ENCODE measurements around the gene TBX10. TPM values are rescaled to one million over a fixed set of nuclear protein-coding genes. Genes with fewer than 3 reads are reported as not detected.
A peak's percentile ranks its signal among the peaks of the same experiment; 100 is the strongest.

The TBX10 gene
- total RNA-seq, 4 donors from 2014 or later = not detected

GRCh38 chr11:67586568-67587250 is 52.9 kb downstream of the TBX10 start:
- no peak for DNase-seq
- intact Hi-C loops (cut with DNase I; ENCODE audit: low total_unique reads) = loop anchor here (10.0 kb wide), 3 partner anchors 162 to 472 kb away; partner anchors contain the start of genes KDM2A, NDUFS8, RPS6KB2 and TCIRG1
- Histone ChIP-seq H3K27me3 (no peaks in the 10 kb centered on the region), H3K36me3 (peaks cover 0 to 40% of the 10 kb centered on the region in 2 donors), H3K4me3 (no peak overlapping the region), H3K9me3 (no peaks in the 10 kb centered on the region), H3K27ac (peak overlapping the region in 1 of 4 donors; percentile 41), H3K4me1 (peaks cover 12 to 16% of the 10 kb centered on the region in 2 donors)
- TF ChIP-seq POLR2A (IDR thresholded peaks at IDR 0.05) = no peak
- no peak for TF ChIP-seq CTCF (IDR thresholded peaks at IDR 0.05 in 4 of 5, conservative IDR thresholded peaks at IDR 0.05 in 1 of 5)
- in situ Hi-C loops (cut with MboI; ENCODE audit: low sequenced_read_pairs in 4 of 4) = no loop called here
- no peak for ATAC-seq

- intact Hi-C loops (cut with DNase I; ENCODE audit: low total_unique reads) (loop anchor here (10.0 kb wide), 3 partner anchors 161 to 471 kb away; partner anchors contain the start of genes KDM2A, NDUFS8, RPS6KB2 and TCIRG1), in situ Hi-C loops (cut with MboI; ENCODE audit: low sequenced_read_pairs in 4 of 4) (no loop called here)
- no peak for DNase-seq
- no peaks in the 10 kb centered on the region for H3K9me3 ChIP-seq
- H3K4me1 ChIP-seq = peaks cover 12 to 16% of the 10 kb centered on the region in 2 donors
- no peak overlapping the region for H3K4me3 ChIP-seq
- TF ChIP-seq CTCF (IDR thresholded peaks at IDR 0.05 in 4 of 5, conservative IDR thresholded peaks at IDR 0.05 in 1 of 5) = no peak
- TF ChIP-seq POLR2A (IDR thresholded peaks at IDR 0.05) = no peak
- peaks cover 0 to 40% of the 10 kb centered on the region in 2 donors for H3K36me3 ChIP-seq
- peak overlapping the region in 2 of 4 donors; percentile 99 to 100 for H3K27ac ChIP-seq
- no peaks in the 10 kb centered on the region for H3K27me3 ChIP-seq
- ATAC-seq = no peak
These were observed 53.7 kb downstream of the TBX10 start for GRCh38 chr11:67585911-67586310.

- no peaks in the 10 kb centered on the region for H3K9me3 ChIP-seq
- H3K27ac ChIP-seq = peak overlapping the region; percentile 93 to 100 (median 96)
- DNase-seq (no peak), ATAC-seq (no peak)
- H3K27me3 ChIP-seq = no peaks in the 10 kb centered on the region
- peak overlapping the region; percentile 77 to 95 (median 88) for H3K4me3 ChIP-seq
- H3K4me1 ChIP-seq = peaks cover 12 to 16% of the 10 kb centered on the region in 2 donors
- in situ Hi-C loops (cut with MboI; ENCODE audit: low sequenced_read_pairs in 4 of 4) = no loop called here
- intact Hi-C loops (cut with DNase I; ENCODE audit: low total_unique reads) = loop anchor here (10.0 kb wide), 3 partner anchors 160 to 470 kb away; partner anchors contain the start of genes KDM2A, NDUFS8, RPS6KB2 and TCIRG1
- TF ChIP-seq CTCF (IDR thresholded peaks at IDR 0.05 in 4 of 5, conservative IDR thresholded peaks at IDR 0.05 in 1 of 5) (no peak), POLR2A (IDR thresholded peaks at IDR 0.05) (no peak)
- peaks cover 0 to 40% of the 10 kb centered on the region in 2 donors for H3K36me3 ChIP-seq
These were observed 54.4 kb downstream of the TBX10 start for GRCh38 chr11:67584881-67585873.

GRCh38 chr11:67584205-67584880 is 55.2 kb downstream of the TBX10 start:
- Histone ChIP-seq H3K36me3 (peaks cover 0 to 40% of the 10 kb centered on the region in 2 donors), H3K4me1 (peaks cover 12 to 16% of the 10 kb centered on the region in 2 donors), H3K9me3 (no peaks in the 10 kb centered on the region), H3K27me3 (no peaks in the 10 kb centered on the region), H3K4me3 (peak overlapping the region; percentile 77 to 95 (median 88)), H3K27ac (peak overlapping the region; percentile 93 to 100 (median 96))
- TF ChIP-seq POLR2A (IDR thresholded peaks at IDR 0.05) = no peak
- in situ Hi-C loops (cut with MboI; ENCODE audit: low sequenced_read_pairs in 4 of 4) (no loop called here), intact Hi-C loops (cut with DNase I; ENCODE audit: low total_unique reads) (loop anchor here (10.0 kb wide), 3 partner anchors 160 to 470 kb away; partner anchors contain the start of genes KDM2A, NDUFS8, RPS6KB2 and TCIRG1)
- DNase-seq = peak; percentile 44 to 69
- ATAC-seq = peak; percentile 54 to 57

Data from gastrocnemius medialis (tissue), 4 donors.